Measurements from ENCODE around the gene IL36RN. TPM values are rescaled to one million over a fixed set of nuclear protein-coding genes. Genes with fewer than 3 reads are reported as not detected.

Gene IL36RN
- total RNA-seq, 2 experiments from 2014 or later: not detected

- H3K9me3 Mint-ChIP-seq: no peaks in the 10 kb centered on the region
- H3K36me3 Mint-ChIP-seq: no peaks in the 10 kb centered on the region
- DNase-seq: no peak
- no peaks in the 10 kb centered on the region for H3K27me3 Mint-ChIP-seq
- H3K4me3 Mint-ChIP-seq: no peak overlapping the region
- no peaks in the 10 kb centered on the region for H3K4me1 Mint-ChIP-seq
- H3K27ac Mint-ChIP-seq: no peak overlapping the region
These were observed 26.3 kb upstream of the IL36RN start for GRCh38 chr2:113032737-113033136.

- Mint-ChIP-seq H3K36me3 (no peaks in the 10 kb centered on the region), H3K4me3 (no peak overlapping the region), H3K27me3 (no peaks in the 10 kb centered on the region), H3K27ac (no peak overlapping the region), H3K9me3 (no peaks in the 10 kb centered on the region), H3K4me1 (no peaks in the 10 kb centered on the region)
- no peak for DNase-seq
These were observed 25.0 kb upstream of the IL36RN start for GRCh38 chr2:113034016-113034415.

GRCh38 chr2:113036763-113037162 is 22.2 kb upstream of the IL36RN start:
- Mint-ChIP-seq H3K27ac (no peak overlapping the region), H3K4me3 (no peak overlapping the region), H3K9me3 (no peaks in the 10 kb centered on the region), H3K36me3 (no peaks in the 10 kb centered on the region), H3K27me3 (no peaks in the 10 kb centered on the region), H3K4me1 (peaks cover 1% of the 10 kb centered on the region)
- no peak for DNase-seq

DNA sequence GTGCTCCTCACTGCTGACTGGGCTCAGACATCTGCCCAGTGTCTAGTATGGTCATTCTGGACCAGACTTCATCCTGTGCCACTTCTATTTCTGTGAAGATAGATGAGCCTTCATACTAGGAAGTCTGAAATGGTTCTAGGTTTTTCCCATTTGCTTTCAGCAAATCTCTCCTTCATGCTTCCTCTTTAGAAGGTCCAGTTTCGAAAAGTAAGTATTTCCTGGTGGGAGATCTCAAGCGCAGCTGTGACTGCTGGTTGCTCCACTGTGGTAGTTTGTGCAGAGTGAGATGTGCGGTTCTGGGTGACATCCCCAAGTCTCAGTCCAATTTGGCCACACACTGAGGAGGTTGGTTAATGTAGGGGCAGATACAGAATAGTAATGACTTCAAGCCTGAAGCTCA is 20.7 kb upstream of the IL36RN start:
- DNase-seq: no peak
- Mint-ChIP-seq H3K27ac (no peak overlapping the region), H3K4me3 (no peak overlapping the region), H3K27me3 (no peaks in the 10 kb centered on the region), H3K4me1 (peaks cover 1% of the 10 kb centered on the region), H3K36me3 (no peaks in the 10 kb centered on the region), H3K9me3 (no peaks in the 10 kb centered on the region)

DNA sequence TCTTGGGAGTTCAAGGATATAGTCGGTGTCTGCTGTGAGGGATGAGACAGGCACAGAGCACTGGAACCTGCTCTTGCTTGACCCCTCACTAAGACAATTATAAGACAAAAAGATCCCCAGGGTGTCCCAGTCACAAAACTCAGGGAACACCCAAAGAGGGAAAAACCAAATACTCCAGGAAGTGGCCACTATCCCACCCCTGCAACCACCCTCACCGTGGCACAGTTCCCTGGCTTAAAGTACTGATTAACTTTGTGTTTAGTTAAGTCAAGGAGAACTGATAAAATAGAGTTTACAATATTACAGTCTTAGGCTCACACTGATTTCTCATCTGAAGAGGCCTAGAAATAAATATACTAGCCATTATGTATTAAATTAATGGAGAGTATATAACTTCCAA is 19.8 kb upstream of the IL36RN start:
- Mint-ChIP-seq H3K27me3 (no peaks in the 10 kb centered on the region), H3K36me3 (no peaks in the 10 kb centered on the region), H3K9me3 (no peaks in the 10 kb centered on the region), H3K27ac (no peak overlapping the region), H3K4me3 (no peak overlapping the region), H3K4me1 (peaks cover 1% of the 10 kb centered on the region)
- DNase-seq: no peak

GRCh38 chr2:113039719-113040118 is 19.3 kb upstream of the IL36RN start:
- Mint-ChIP-seq H3K4me3 (no peak overlapping the region), H3K27ac (no peak overlapping the region), H3K27me3 (no peaks in the 10 kb centered on the region)

GRCh38 chr2:113041871-113042270 is 17.1 kb upstream of the IL36RN start:
- Mint-ChIP-seq H3K36me3 (no peaks in the 10 kb centered on the region), H3K27me3 (no peaks in the 10 kb centered on the region), H3K27ac (no peak overlapping the region), H3K4me1 (peaks cover 1% of the 10 kb centered on the region), H3K9me3 (no peaks in the 10 kb centered on the region), H3K4me3 (no peak overlapping the region)
- DNase-seq: no peak

More at GRCh38 chr2:113039719-113040118, 19.3 kb upstream of the IL36RN start:
- Mint-ChIP-seq H3K9me3 (no peaks in the 10 kb centered on the region), H3K36me3 (no peaks in the 10 kb centered on the region), H3K4me1 (peaks cover 1% of the 10 kb centered on the region)
- no peak for DNase-seq

GRCh38 chr2:113046465-113046864 is 12.5 kb upstream of the IL36RN start:
- H3K4me3 Mint-ChIP-seq: no peak overlapping the region
- no peak overlapping the region for H3K27ac Mint-ChIP-seq
- H3K4me1 Mint-ChIP-seq: no peaks in the 10 kb centered on the region
- no peak for DNase-seq
- H3K9me3 Mint-ChIP-seq: no peaks in the 10 kb centered on the region
- no peaks in the 10 kb centered on the region for H3K36me3 Mint-ChIP-seq
- H3K27me3 Mint-ChIP-seq: no peaks in the 10 kb centered on the region

- Mint-ChIP-seq H3K27me3 (no peaks in the 10 kb centered on the region), H3K4me3 (no peak overlapping the region), H3K4me1 (peaks cover 3% of the 10 kb centered on the region), H3K9me3 (peaks cover 25% of the 10 kb centered on the region), H3K27ac (no peak overlapping the region), H3K36me3 (peaks cover 15% of the 10 kb centered on the region)
- no peak for DNase-seq
These were observed 7.8 kb upstream of the IL36RN start for GRCh38 chr2:113050921-113051895.

GRCh38 chr2:113052396-113052917 is 6.5 kb upstream of the IL36RN start, which contains the start of gene IL36B:
Gene IL36B, minus strand, starts transcription at chr2:113052867.
- H3K27me3 Mint-ChIP-seq: no peaks in the 10 kb centered on the region
- H3K36me3 Mint-ChIP-seq: peaks cover 17% of the 10 kb centered on the region
- H3K4me3 Mint-ChIP-seq: no peak within 1 kb of the TSS
- no peak for DNase-seq
- H3K27ac Mint-ChIP-seq: no peak within 1 kb of the TSS
- H3K4me1 Mint-ChIP-seq: peaks cover 5% of the 10 kb centered on the region
- H3K9me3 Mint-ChIP-seq: peaks cover 29% of the 10 kb centered on the region

DNA sequence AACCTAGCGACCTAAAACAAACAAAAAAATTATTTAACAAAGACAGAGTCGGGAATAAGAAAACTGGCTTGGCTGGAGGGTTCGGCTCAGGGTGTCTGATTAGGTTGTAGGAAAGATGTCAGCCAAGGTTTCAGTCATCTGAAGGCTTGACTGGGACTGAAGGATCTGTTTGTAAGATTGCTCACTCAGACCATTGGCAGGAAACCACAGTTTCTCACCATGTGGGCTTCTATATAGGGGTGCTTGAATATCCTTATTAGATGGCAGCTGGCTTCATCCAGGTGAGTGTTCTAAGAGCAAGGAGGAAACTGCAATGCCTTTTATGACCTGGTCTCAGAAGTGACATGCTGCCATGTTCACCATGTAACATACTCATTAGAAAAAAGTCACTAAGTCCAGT is 5.3 kb upstream of the IL36RN start:
- H3K4me1 Mint-ChIP-seq: peaks cover 5% of the 10 kb centered on the region
- no peak overlapping the region for H3K4me3 Mint-ChIP-seq
- no peak for DNase-seq
- no peak overlapping the region for H3K27ac Mint-ChIP-seq
- H3K27me3 Mint-ChIP-seq: no peaks in the 10 kb centered on the region
- H3K36me3 Mint-ChIP-seq: peaks cover 17% of the 10 kb centered on the region
- H3K9me3 Mint-ChIP-seq: peaks cover 29% of the 10 kb centered on the region

DNA sequence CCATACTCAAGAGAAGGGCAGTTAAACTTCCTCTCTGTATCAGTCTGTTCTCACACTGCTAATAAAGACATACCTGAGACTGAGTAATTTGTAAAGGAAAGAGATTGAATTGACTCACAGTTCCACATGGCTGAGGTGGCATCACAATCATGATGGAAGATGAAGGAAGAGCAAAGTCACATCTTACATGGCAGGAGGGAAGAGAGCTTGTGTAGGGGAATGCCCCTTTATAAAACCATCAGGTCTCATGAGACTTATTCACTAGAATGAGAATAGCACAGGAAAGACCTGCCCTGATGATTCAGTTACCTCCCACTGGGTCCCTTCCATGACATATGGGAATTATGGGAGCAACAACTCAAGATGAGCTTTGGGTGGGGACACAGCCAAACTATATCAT is 4.9 kb upstream of the IL36RN start:
- H3K27me3 Mint-ChIP-seq: no peaks in the 10 kb centered on the region
- no peak overlapping the region for H3K4me3 Mint-ChIP-seq
- peaks cover 17% of the 10 kb centered on the region for H3K36me3 Mint-ChIP-seq
- H3K4me1 Mint-ChIP-seq: peaks cover 5% of the 10 kb centered on the region
- no peak overlapping the region for H3K27ac Mint-ChIP-seq
- no peak for DNase-seq
- H3K9me3 Mint-ChIP-seq: peaks cover 29% of the 10 kb centered on the region

- Mint-ChIP-seq H3K27ac (no peak overlapping the region), H3K27me3 (no peaks in the 10 kb centered on the region), H3K9me3 (peaks cover 29% of the 10 kb centered on the region), H3K4me1 (peaks cover 5% of the 10 kb centered on the region), H3K36me3 (peaks cover 17% of the 10 kb centered on the region), H3K4me3 (no peak overlapping the region)
- no peak for DNase-seq
These were observed 2.5 kb upstream of the IL36RN start for GRCh38 chr2:113056521-113056920.

GRCh38 chr2:113057117-113057516 is 1.9 kb upstream of the IL36RN start:
- Mint-ChIP-seq H3K4me1 (peaks cover 5% of the 10 kb centered on the region), H3K4me3 (no peak overlapping the region), H3K27ac (no peak overlapping the region), H3K27me3 (no peaks in the 10 kb centered on the region), H3K9me3 (peaks cover 29% of the 10 kb centered on the region), H3K36me3 (peaks cover 17% of the 10 kb centered on the region)
- no peak for DNase-seq

- no peaks in the 10 kb centered on the region for H3K27me3 Mint-ChIP-seq
- no peak for DNase-seq
- no peak overlapping the region for H3K4me3 Mint-ChIP-seq
- H3K27ac Mint-ChIP-seq: no peak overlapping the region
- H3K36me3 Mint-ChIP-seq: peaks cover 17% of the 10 kb centered on the region
- H3K4me1 Mint-ChIP-seq: peaks cover 5% of the 10 kb centered on the region
- H3K9me3 Mint-ChIP-seq: peaks cover 27% of the 10 kb centered on the region
These were observed 495 bp upstream of the IL36RN start for GRCh38 chr2:113058411-113058994.
